H1 (cell line): ENCODE measurements around the gene INPP5F. TPM values are rescaled to one million over a fixed set of nuclear protein-coding genes. Genes with fewer than 3 reads are reported as not detected.

ENCODE experiments used
- CTCF ChIA-PET: fragments of 300-600 bp; sonication (Branson Sonifier 250); formaldehyde crosslinking; loops from one replicate; lab custom pipeline; 2021; ENCODE audit not compliant: partially characterized antibody; lab: Charles Lee
- POLR2A ChIA-PET: fragments of 300-600 bp; sonication (Branson Sonifier 250); formaldehyde crosslinking; loops from one replicate; lab custom pipeline; 2021; ENCODE audit warnings: inconsistent platforms; ENCODE audit not compliant: partially characterized antibody; lab: Charles Lee
- DNase-seq, 2 experiments: peaks; one replicate each; pipeline versions ENCODE4 v3.0.0 to v3.0.0-alpha.2; 2010 to 2022; ENCODE audit warnings: low spot score in 2 of 2, low read depth in 1 of 2, mixed read lengths in 1 of 2
- FAIRE-seq: peaks from 2 replicates; lab custom pipeline; 2011; peaks lifted over from hg19 to GRCh38; lab: Jason Lieb, UNC
- H2AFZ ChIP-seq: 2 replicates; pipeline ENCODE4 v1.8.1; 2012; ENCODE audit warnings: low read length, inconsistent platforms
- H2AK5ac ChIP-seq: 2 replicates; pipeline ENCODE4 v1.6.1; 2013; ENCODE audit warnings: low read depth, low read length
- H2BK120ac ChIP-seq: replicated peaks from 2 replicates; pipeline ENCODE3; 2013; ENCODE audit warnings: low read depth, low read length, inconsistent platforms
- H2BK12ac ChIP-seq: 2 replicates; pipeline ENCODE4 v1.6.1; 2013; ENCODE audit warnings: low read depth, low read length
- H2BK15ac ChIP-seq: 2 replicates; pipeline ENCODE4 v1.6.1; 2013; ENCODE audit warnings: low read length
- H2BK20ac ChIP-seq: 2 replicates; pipeline ENCODE4 v1.6.1; 2013; ENCODE audit warnings: low read length
- H2BK5ac ChIP-seq: 2 replicates; pipeline ENCODE4 v1.6.1; 2013; ENCODE audit warnings: low read depth, low read length
- H3K14ac ChIP-seq: 2 replicates; pipeline ENCODE4 v1.6.1; 2013; ENCODE audit warnings: inconsistent platforms; ENCODE audit not compliant: insufficient read length
- H3K18ac ChIP-seq: 2 replicates; pipeline ENCODE4 v1.6.1; 2013; ENCODE audit warnings: low read length; ENCODE audit errors: extremely low read depth
- H3K23ac ChIP-seq: 2 replicates; pipeline ENCODE4 v1.6.1; 2013; ENCODE audit warnings: inconsistent platforms; ENCODE audit not compliant: insufficient read length
- H3K23me2 ChIP-seq: 2 replicates; pipeline ENCODE4 v1.6.1; 2013; ENCODE audit warnings: low read depth, low read length
- H3K27ac ChIP-seq: 2 replicates; pipeline ENCODE4 v1.6.1; 2011; ENCODE audit warnings: low read depth, low read length, inconsistent platforms
- H3K27me3 ChIP-seq, 4 experiments: replicated peaks in 1 of 4; 1 replicate in 1 of 4; 2 replicates in 3 of 4; pipeline versions ENCODE4 v1.6.1 to v1.8.1; 2011 to 2013; ENCODE audit warnings: low read length in 3 of 4, mild to moderate bottlenecking in 3 of 4, inconsistent platforms in 2 of 4, mixed read lengths in 2 of 4, moderate library complexity in 1 of 4; ENCODE audit not compliant: control insufficient read depth in 3 of 4, insufficient read depth in 3 of 4; ENCODE audit errors: extremely low read depth in 1 of 4
- H3K36me3 ChIP-seq, 4 experiments: 2 replicates each; pipeline versions ENCODE4 v1.6.1 to v1.8.1; 2011 to 2013; ENCODE audit warnings: mild to moderate bottlenecking in 4 of 4, low read length in 3 of 4, moderate library complexity in 2 of 4, control low read depth in 1 of 4, inconsistent platforms in 1 of 4; ENCODE audit not compliant: insufficient read depth in 4 of 4, control insufficient read depth in 2 of 4
- H3K4ac ChIP-seq: replicated peaks from 2 replicates; pipeline ENCODE3; 2013; ENCODE audit warnings: low read length, low read depth, mixed read lengths, inconsistent platforms; ENCODE audit not compliant: insufficient read length
- H3K4me1 ChIP-seq, 4 experiments: replicated peaks in 1 of 4; 1 replicate in 1 of 4; 2 replicates in 3 of 4; pipeline versions ENCODE4 v1.6.1 to v1.8.1; 2011 to 2013; ENCODE audit warnings: low read length in 3 of 4, inconsistent platforms in 2 of 4, mixed read lengths in 1 of 4; ENCODE audit not compliant: insufficient read depth in 4 of 4, control insufficient read depth in 3 of 4
- H3K4me2 ChIP-seq, 2 experiments: 2 replicates each; pipeline versions ENCODE4 v1.6.1 to v1.8.1; 2011 to 2013; ENCODE audit warnings: low read depth in 2 of 2, low read length in 2 of 2, control low read depth in 1 of 2, inconsistent platforms in 1 of 2, mild to moderate bottlenecking in 1 of 2; ENCODE audit not compliant: insufficient read depth in 1 of 2
- H3K4me3 ChIP-seq, 4 experiments: fragments of 200-600, 300-600 bp in 1 of 4; sonication (generic), shearing (Covaris generic), sonication (Bioruptor Twin) in 1 of 4; 2 replicates each; pipeline versions ENCODE4 v1.5.1 to v1.8.1; 2011 to 2016; ENCODE audit warnings: low read length in 4 of 4, low read depth in 3 of 4, control low read depth in 2 of 4, inconsistent platforms in 2 of 4, mild to moderate bottlenecking in 2 of 4, mixed read lengths in 1 of 4, moderate library complexity in 1 of 4; ENCODE audit not compliant: insufficient read depth in 2 of 4; ENCODE audit errors: extremely low read depth in 1 of 4
- H3K56ac ChIP-seq: replicated peaks from 2 replicates; pipeline ENCODE3; 2013; ENCODE audit warnings: low read depth, mild to moderate bottlenecking, mixed read lengths, low read length, inconsistent platforms; ENCODE audit not compliant: insufficient read length
- H3K79me1 ChIP-seq: 2 replicates; pipeline ENCODE4 v1.6.1; 2013; ENCODE audit warnings: low read depth, low read length, control low read depth
- H3K79me2 ChIP-seq, 2 experiments: 2 replicates each; pipeline versions ENCODE4 v1.6.1 to v1.8.1; 2012 to 2013; ENCODE audit warnings: low read length in 2 of 2, mild to moderate bottlenecking in 2 of 2, inconsistent platforms in 1 of 2; ENCODE audit not compliant: insufficient read depth in 2 of 2, control insufficient read depth in 1 of 2
- H3K9ac ChIP-seq, 4 experiments: replicated peaks in 1 of 4; 1 replicate in 1 of 4; 2 replicates in 3 of 4; pipeline versions ENCODE4 v1.6.1 to v1.8.1; 2011 to 2013; ENCODE audit warnings: low read depth in 3 of 4, low read length in 3 of 4, control low read depth in 2 of 4, mild to moderate bottlenecking in 2 of 4, moderate library complexity in 2 of 4, inconsistent platforms in 1 of 4; ENCODE audit errors: extremely low read depth in 1 of 4
- H3K9me3 ChIP-seq, 2 experiments: 2 replicates each; pipeline versions ENCODE4 v1.6.1 to v1.8.1; 2012 to 2013; ENCODE audit warnings: mild to moderate bottlenecking in 2 of 2, moderate library complexity in 2 of 2, control low read depth in 1 of 2, inconsistent platforms in 1 of 2, low read depth in 1 of 2, low read length in 1 of 2, mixed read lengths in 1 of 2; ENCODE audit not compliant: insufficient read depth in 2 of 2
- H4K20me1 ChIP-seq, 2 experiments: replicated peaks in 1 of 2; 2 replicates each; pipeline versions ENCODE3 to v1.8.1; 2011 to 2013; ENCODE audit warnings: inconsistent platforms in 2 of 2, low read length in 2 of 2, mild to moderate bottlenecking in 1 of 2; ENCODE audit not compliant: insufficient read depth in 2 of 2, control insufficient read depth in 1 of 2
- H4K5ac ChIP-seq: 2 replicates; pipeline ENCODE4 v1.6.1; 2013; ENCODE audit warnings: low read length, low read depth, mixed read lengths, inconsistent platforms; ENCODE audit not compliant: insufficient read length
- H4K8ac ChIP-seq: 2 replicates; pipeline ENCODE4 v1.8.0; 2013; ENCODE audit warnings: mild to moderate bottlenecking, moderate library complexity, low read length, inconsistent platforms; ENCODE audit not compliant: insufficient read depth; ENCODE audit errors: extremely low read depth
- H4K91ac ChIP-seq: replicated peaks from 2 replicates; pipeline ENCODE3; 2013; ENCODE audit warnings: low read length, mixed read lengths, inconsistent platforms; ENCODE audit not compliant: insufficient read length
- CREB1 ChIP-seq: IDR thresholded peaks from 2 replicates; pipeline ENCODE4 v1.6.1; 2012; ENCODE audit warnings: inconsistent platforms
- EGR1 ChIP-seq: IDR thresholded peaks from 2 replicates; pipeline ENCODE4 v1.6.1; 2011; ENCODE audit warnings: low read depth, low read length, borderline replicate concordance
- EP300 ChIP-seq, 2 experiments: IDR thresholded peaks; 1 replicate in 1 of 2; 2 replicates in 1 of 2; pipeline ENCODE4 v1.6.1; 2011 to 2012; ENCODE audit warnings: low read depth in 2 of 2, low read length in 2 of 2, mild to moderate bottlenecking in 2 of 2, borderline replicate concordance in 1 of 2, inconsistent platforms in 1 of 2, moderate library complexity in 1 of 2
- KDM4A ChIP-seq: IDR thresholded peaks from one replicate; pipeline ENCODE4 v1.7.1; 2012; ENCODE audit warnings: low read depth, mild to moderate bottlenecking, moderate library complexity, low read length, inconsistent platforms; ENCODE audit not compliant: severe bottlenecking
- MAFK ChIP-seq: IDR thresholded peaks from 2 replicates; pipeline ENCODE4 v1.6.1; 2012; ENCODE audit warnings: low read depth, mild to moderate bottlenecking, improper control_type of control experiment, low read length
- MAX ChIP-seq: IDR thresholded peaks from 2 replicates; pipeline ENCODE4 v1.6.1; 2012; ENCODE audit warnings: inconsistent platforms
- NRF1 ChIP-seq: IDR thresholded peaks from 2 replicates; pipeline ENCODE4 v1.6.1; 2011; ENCODE audit warnings: mild to moderate bottlenecking, low read depth, low read length, improper control_type of control experiment
- POLR2AphosphoS5 ChIP-seq: IDR thresholded peaks from 2 replicates; pipeline ENCODE4 v1.6.1; 2011; ENCODE audit warnings: low read depth, low read length
- TAF1 ChIP-seq: IDR thresholded peaks from 2 replicates; pipeline ENCODE4 v1.6.1; 2011; ENCODE audit warnings: mild to moderate bottlenecking, low read depth, low read length
- TAF7 ChIP-seq: optimal IDR thresholded peaks from 2 replicates; pipeline ENCODE3; 2011; ENCODE audit warnings: low read depth, mild to moderate bottlenecking, inconsistent platforms, low read length, moderate library complexity, borderline replicate concordance
- TBP ChIP-seq: IDR thresholded peaks from 2 replicates; pipeline ENCODE4 v1.6.1; 2011; ENCODE audit warnings: low read depth, low read length, improper control_type of control experiment
- WGBS, 2 experiments: shearing (Covaris generic) in 1 of 2; methylation state at CpG; one replicate each; pipeline versions ENCODE4 v1.1.6 to v1.1.7; 2013 to 2015; ENCODE audit warnings: low lambda C conversion rate in 2 of 2, mixed read lengths in 2 of 2, inconsistent platforms in 1 of 2, low coverage in 1 of 2, missing lambda C conversion rate in 1 of 2; ENCODE audit not compliant: insufficient replicate concordance in 2 of 2, insufficient coverage in 1 of 2, insufficient read length in 1 of 2; ENCODE audit errors: extremely low coverage in 1 of 2, missing lambda C conversion rate in 1 of 2; 5-methylcytosine and 5-hydroxymethylcytosine counted together
- polyA plus RNA-seq, 7 experiments: library from polyadenylated mRNA; depleted of rRNA in 3 of 7; stranded (reverse) in 5 of 7; unstranded in 2 of 7; fragments of >200 nt in 5 of 7; fragments of 200-250 nt in 2 of 7; gene quantifications; 1 replicate in 5 of 7; 2 replicates in 1 of 7; 4 replicates in 1 of 7; pipeline versions ENCODE4 v1.2.1 to v1.2.3, GENCODE V29; 2011 to 2013; ENCODE audit warnings: missing spikeins in 2 of 7, mixed read lengths in 2 of 7
- total RNA-seq: library from RNA; stranded (reverse); fragmentation: NEBNext Ultra II Directional; extraction: Animal tissue kit (Norgen Biotek cat#: 25700); gene quantifications from 2 replicates; pipeline ENCODE4 v1.2.1, GENCODE V29; 2021

The INPP5F gene
- total and polyA plus RNA-seq, 2 of the 8 experiments (the other 6 are each of a cell fraction or from before 2014, with no cell fraction given): 50.1 to 101 TPM

- Histone ChIP-seq H2BK5ac (0 out of 2 replicates have a peak overlapping the region, but pooled peaks have one; percentile 71), H3K9me3 (no peaks in the 10 kb centered on the region), H2BK20ac (no peak overlapping the region), H3K79me2 (peaks cover 33 to 42% of the 10 kb centered on the region in 2 experiments), H3K18ac (peak overlapping the region; percentile 83; the same call in 1 of the 2 replicates), H2BK12ac (no peak overlapping the region), H3K23ac (no peak overlapping the region), H2BK120ac (no peak overlapping the region), H4K91ac (no peak overlapping the region), H3K79me1 (peaks cover 4% of the 10 kb centered on the region; the same call in 1 of the 2 replicates), H3K4me1 (no peaks in the 10 kb centered on the region; a peak in 3 of 7 replicates), H3K14ac (no peak overlapping the region), H3K4ac (peak overlapping the region; percentile 10), H3K27me3 (no peaks in the 10 kb centered on the region), H3K56ac (peak overlapping the region; percentile 51), H4K8ac (peak overlapping the region; percentile 94), H3K27ac (peak overlapping the region; percentile 83), H3K9ac (peak overlapping the region in 3 of 4 experiments; percentile 85 to 94 (median 92); a peak in 5 of 7 replicates), H4K20me1 (peaks cover 15% of the 10 kb centered on the region in 2 experiments), H2BK15ac (no peak overlapping the region), H2AK5ac (no peak overlapping the region), H3K23me2 (peaks cover 8% of the 10 kb centered on the region), H3K36me3 (no peaks in the 10 kb centered on the region), H3K4me3 (peak overlapping the region; percentile 65 to 92 (median 79)), H2AFZ (peak overlapping the region; percentile 74; the same call in 1 of the 2 replicates), H3K4me2 (peak overlapping the region; percentile 79 to 86), H4K5ac (no peak overlapping the region)
- 3% methylated on average over 73 of the region's 75 CpGs; no CpG with 5 or more reads in 1 of the 2 experiments for WGBS, 2 experiments
- peak in 1 of 2 experiments; percentile 84 for DNase-seq
- ChIA-PET CTCF (interaction anchor here (0.7 to 5.9 kb wide), 9 partner anchors 10 to 271 kb away, joined by 3 to 36 read pairs (median 3); no protein-coding TSS in a partner anchor), POLR2A (interaction anchor here (0.6 to 3.7 kb wide), 17 partner anchors 10 to 793 kb away, joined by 3 to 18 read pairs (median 3); partner anchors contain the start of genes EIF3A, SEC23IP and TIAL1)
- no peak for FAIRE-seq
- TF ChIP-seq EP300 (IDR thresholded peaks at IDR 0.05; ENCODE audit: borderline replicate concordance in 1 of 2, low read depth in 2 of 2, low read length in 2 of 2) (peak in 1 of 2 experiments; percentile 16; a peak in 1 of 3 replicates), MAX (peak; percentile 22), TAF1 (peak; percentile 86), MAFK (peak; percentile 98), TAF7 (peak; percentile 4), EGR1 (0 out of 2 replicates have a peak, but pooled peaks have one; percentile 5), NRF1 (peak; percentile 29; the same call in 1 of the 2 replicates), CREB1 (peak; percentile 78), TBP (peak; percentile 69; the same call in 1 of the 2 replicates), POLR2AphosphoS5 (no peak), KDM4A (peak; percentile 17)
These were observed 147.2 kb downstream of the INPP5F start for GRCh38 chr10:119872860-119873681.
